H9 (cell line): ENCODE measurements around the gene KREMEN1. TPM values are rescaled to one million over a fixed set of nuclear protein-coding genes. Genes with fewer than 3 reads are reported as not detected.

Source experiments
- DNase-seq: peaks from one replicate; pipeline ENCODE4 v3.0.0-alpha.2; 2017
- H2AFZ ChIP-seq: one replicate; pipeline ENCODE4 v1.6.1; 2013; ENCODE audit warnings: mild to moderate bottlenecking, low read length, control low read depth, moderate library complexity
- H2AK5ac ChIP-seq: 2 replicates; pipeline ENCODE4 v1.6.1; 2013; ENCODE audit warnings: low read length, control low read depth, mixed read lengths; ENCODE audit not compliant: insufficient read length
- H2BK120ac ChIP-seq: one replicate; pipeline ENCODE4 v1.6.1; 2013; ENCODE audit warnings: low read depth, mild to moderate bottlenecking, low read length, control low read depth, inconsistent platforms; ENCODE audit not compliant: poor library complexity, severe bottlenecking
- H2BK12ac ChIP-seq: 2 replicates; pipeline ENCODE4 v1.6.1; 2013; ENCODE audit warnings: low read length, control low read depth, mixed read lengths, low read depth; ENCODE audit not compliant: insufficient read length
- H2BK15ac ChIP-seq: 2 replicates; pipeline ENCODE4 v1.6.1; 2013; ENCODE audit warnings: low read depth, low read length, control low read depth
- H2BK20ac ChIP-seq: one replicate; pipeline ENCODE4 v1.6.1; 2013; ENCODE audit warnings: low read depth, mild to moderate bottlenecking, low read length, control low read depth, inconsistent platforms; ENCODE audit not compliant: poor library complexity, severe bottlenecking
- H2BK5ac ChIP-seq: 2 replicates; pipeline ENCODE4 v1.6.1; 2013; ENCODE audit warnings: low read length, control low read depth, mixed read lengths; ENCODE audit not compliant: insufficient read length
- H3K14ac ChIP-seq: 2 replicates; pipeline ENCODE4 v1.6.1; 2013; ENCODE audit warnings: low read length, control low read depth; ENCODE audit not compliant: insufficient read depth
- H3K18ac ChIP-seq: 2 replicates; pipeline ENCODE4 v1.6.1; 2013; ENCODE audit warnings: low read depth, mild to moderate bottlenecking, mixed read lengths, low read length, control low read depth; ENCODE audit not compliant: insufficient read length
- H3K23ac ChIP-seq: 2 replicates; pipeline ENCODE4 v1.6.1; 2013; ENCODE audit warnings: low read length, control low read depth, mixed read lengths, low read depth; ENCODE audit not compliant: insufficient read length
- H3K23me2 ChIP-seq: 2 replicates; pipeline ENCODE4 v1.6.1; 2013; ENCODE audit warnings: low read depth, mild to moderate bottlenecking, mixed read lengths, low read length, control low read depth; ENCODE audit not compliant: insufficient read length, poor library complexity, severe bottlenecking
- H3K27ac ChIP-seq: 2 replicates; pipeline ENCODE4 v1.5.1; 2013; ENCODE audit warnings: low read length, control low read depth, mixed read lengths, low read depth; ENCODE audit not compliant: insufficient read length
- H3K27me3 ChIP-seq: 2 replicates; pipeline ENCODE4 v1.6.1; 2013; ENCODE audit warnings: low read length, control low read depth, inconsistent platforms; ENCODE audit not compliant: insufficient read depth
- H3K4ac ChIP-seq: 2 replicates; pipeline ENCODE4 v1.6.1; 2013; ENCODE audit warnings: low read depth, mild to moderate bottlenecking, control low read depth, inconsistent platforms, low read length, moderate library complexity
- H3K4me1 ChIP-seq: 2 replicates; pipeline ENCODE4 v1.6.1; 2013; ENCODE audit warnings: low read length, control low read depth, inconsistent platforms; ENCODE audit not compliant: insufficient read depth
- H3K4me2 ChIP-seq: 2 replicates; pipeline ENCODE4 v1.6.1; 2013; ENCODE audit warnings: low read length, control low read depth, mixed read lengths; ENCODE audit not compliant: insufficient read length, insufficient read depth
- H3K56ac ChIP-seq: 2 replicates; pipeline ENCODE4 v1.6.1; 2013; ENCODE audit warnings: low read depth, mild to moderate bottlenecking, mixed read lengths, low read length, control low read depth; ENCODE audit not compliant: insufficient read length
- H3K79me1 ChIP-seq: 2 replicates; pipeline ENCODE4 v1.6.1; 2013; ENCODE audit warnings: low read depth, mild to moderate bottlenecking, moderate library complexity, low read length, control low read depth, inconsistent platforms; ENCODE audit not compliant: insufficient read depth, poor library complexity, severe bottlenecking
- H3K79me2 ChIP-seq: 2 replicates; pipeline ENCODE4 v1.6.1; 2013; ENCODE audit warnings: low read length, control low read depth, inconsistent platforms; ENCODE audit not compliant: insufficient read depth
- H3K9ac ChIP-seq: 2 replicates; pipeline ENCODE4 v1.6.1; 2013; ENCODE audit warnings: low read length, control low read depth, mixed read lengths; ENCODE audit not compliant: insufficient read length; ENCODE audit errors: extremely low read depth
- H3K9me3 ChIP-seq: one replicate; pipeline ENCODE4 v1.6.1; 2013; ENCODE audit warnings: low read depth, low read length, inconsistent platforms; ENCODE audit not compliant: control insufficient read depth
- H3T11ph ChIP-seq: one replicate; pipeline ENCODE4 v1.6.1; 2013; ENCODE audit warnings: mild to moderate bottlenecking, low read length, control low read depth, inconsistent platforms
- H4K20me1 ChIP-seq: one replicate; pipeline ENCODE4 v1.6.1; 2013; ENCODE audit not compliant: control insufficient read depth, insufficient read length, insufficient read depth
- H4K5ac ChIP-seq: 2 replicates; pipeline ENCODE4 v1.6.1; 2013; ENCODE audit warnings: low read depth, mild to moderate bottlenecking, mixed read lengths, low read length, control low read depth; ENCODE audit not compliant: insufficient read length
- H4K8ac ChIP-seq: replicated peaks from 2 replicates; pipeline ENCODE4 v1.6.1; 2013; ENCODE audit warnings: low read length, control low read depth, mixed read lengths, low read depth; ENCODE audit not compliant: insufficient read length
- H4K91ac ChIP-seq: 2 replicates; pipeline ENCODE4 v1.6.1; 2013; ENCODE audit warnings: low read depth, mild to moderate bottlenecking, moderate library complexity, mixed read lengths, low read length, control low read depth; ENCODE audit not compliant: insufficient read length
- H3K27ac Mint-ChIP-seq, 3 experiments: 2 replicates in 2 of 3; 3 replicates in 1 of 3; pipeline ENCODE4 v1.8.0; 2020 to 2021; ENCODE audit warnings: mixed read lengths in 3 of 3, mild to moderate bottlenecking in 1 of 3, moderate library complexity in 1 of 3
- H3K27me3 Mint-ChIP-seq: 2 replicates; pipeline ENCODE4 v1.8.0; 2021; ENCODE audit warnings: low read depth, mild to moderate bottlenecking, moderate library complexity, mixed read lengths
- H3K36me3 Mint-ChIP-seq, 3 experiments: 2 replicates in 2 of 3; 3 replicates in 1 of 3; pipeline ENCODE4 v1.8.0; 2020 to 2021; ENCODE audit warnings: low read depth in 3 of 3, mixed read lengths in 3 of 3; ENCODE audit not compliant: insufficient read depth in 1 of 3
- H3K4me1 Mint-ChIP-seq, 2 experiments: 2 replicates each; pipeline ENCODE4 v1.8.0; 2020; ENCODE audit warnings: mixed read lengths in 2 of 2
- H3K4me3 Mint-ChIP-seq, 2 experiments: 2 replicates in 1 of 2; 3 replicates in 1 of 2; pipeline ENCODE4 v1.8.0; 2020 to 2021; ENCODE audit warnings: mild to moderate bottlenecking in 2 of 2, mixed read lengths in 2 of 2, moderate library complexity in 1 of 2
- H3K9me3 Mint-ChIP-seq, 2 experiments: 2 replicates in 1 of 2; 3 replicates in 1 of 2; pipeline ENCODE4 v1.8.0; 2020; ENCODE audit warnings: mild to moderate bottlenecking in 2 of 2, mixed read lengths in 2 of 2, moderate library complexity in 1 of 2
- WGBS: extraction: QIAGEN DNeasy Blood & Tissue Kit; methylation state at CpG from one replicate; pipeline ENCODE4 v1.1.7; 2013; ENCODE audit warnings: missing lambda C conversion rate, low lambda C conversion rate, mixed read lengths; ENCODE audit not compliant: insufficient read length; ENCODE audit errors: extremely low coverage; 5-methylcytosine and 5-hydroxymethylcytosine counted together
- total RNA-seq: library from RNA; stranded (reverse); gene quantifications from 2 replicates; pipeline ENCODE4 v1.2.1, GENCODE V29; 2021
- TF ChIP-seq, protein P1 (sequence below): fragments of 200-600 bp; sonication (generic); conservative IDR thresholded peaks from 3 replicates; pipeline ENCODE4 v1.8.0; 2021; ENCODE audit warnings: antibody characterized with exemption, mild to moderate bottlenecking

The KREMEN1 gene
- total RNA-seq, 1 experiment from 2014 or later = 2.4 TPM

GRCh38 chr22:29194184-29194583 lies 121.3 kb downstream of the KREMEN1 start:
- no peak overlapping the region for H3K23ac ChIP-seq
- H3K9me3 ChIP-seq = no peaks in the 10 kb centered on the region
- H3K4me1 ChIP-seq = no peaks in the 10 kb centered on the region
- H3K23me2 ChIP-seq = no peaks in the 10 kb centered on the region
- H2BK20ac ChIP-seq = no peak overlapping the region
- H4K8ac ChIP-seq = no peak overlapping the region
- H4K5ac ChIP-seq = no peak overlapping the region
- H3K14ac ChIP-seq = no peak overlapping the region
- H2BK5ac ChIP-seq = no peak overlapping the region
- no peak overlapping the region for H3K27ac ChIP-seq
- no peak overlapping the region for H3K18ac ChIP-seq
- H2BK120ac ChIP-seq = no peak overlapping the region
- H3K4me2 ChIP-seq = no peak overlapping the region
- H2AK5ac ChIP-seq = no peak overlapping the region
- no peaks in the 10 kb centered on the region for H3K27me3 ChIP-seq
- no peak overlapping the region for H3K4me3 Mint-ChIP-seq
- H2AFZ ChIP-seq = no peak overlapping the region
- TF ChIP-seq, protein P1, sequence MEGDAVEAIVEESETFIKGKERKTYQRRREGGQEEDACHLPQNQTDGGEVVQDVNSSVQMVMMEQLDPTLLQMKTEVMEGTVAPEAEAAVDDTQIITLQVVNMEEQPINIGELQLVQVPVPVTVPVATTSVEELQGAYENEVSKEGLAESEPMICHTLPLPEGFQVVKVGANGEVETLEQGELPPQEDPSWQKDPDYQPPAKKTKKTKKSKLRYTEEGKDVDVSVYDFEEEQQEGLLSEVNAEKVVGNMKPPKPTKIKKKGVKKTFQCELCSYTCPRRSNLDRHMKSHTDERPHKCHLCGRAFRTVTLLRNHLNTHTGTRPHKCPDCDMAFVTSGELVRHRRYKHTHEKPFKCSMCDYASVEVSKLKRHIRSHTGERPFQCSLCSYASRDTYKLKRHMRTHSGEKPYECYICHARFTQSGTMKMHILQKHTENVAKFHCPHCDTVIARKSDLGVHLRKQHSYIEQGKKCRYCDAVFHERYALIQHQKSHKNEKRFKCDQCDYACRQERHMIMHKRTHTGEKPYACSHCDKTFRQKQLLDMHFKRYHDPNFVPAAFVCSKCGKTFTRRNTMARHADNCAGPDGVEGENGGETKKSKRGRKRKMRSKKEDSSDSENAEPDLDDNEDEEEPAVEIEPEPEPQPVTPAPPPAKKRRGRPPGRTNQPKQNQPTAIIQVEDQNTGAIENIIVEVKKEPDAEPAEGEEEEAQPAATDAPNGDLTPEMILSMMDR = peak; percentile 61
- no peaks in the 10 kb centered on the region for H3K79me2 ChIP-seq
- H3T11ph ChIP-seq = no peak overlapping the region
- no peak overlapping the region for H3K27ac Mint-ChIP-seq
- no peak overlapping the region for H3K56ac ChIP-seq
- no peak for DNase-seq
- peaks cover 2% of the 10 kb centered on the region for H3K27me3 Mint-ChIP-seq
- peaks cover 0 to 3% (median 3%) of the 10 kb centered on the region in 3 experiments; a peak in 3 of 7 replicates for H3K36me3 Mint-ChIP-seq
- H3K79me1 ChIP-seq = no peaks in the 10 kb centered on the region
- no peak overlapping the region for H4K91ac ChIP-seq
- WGBS = no CpG with 5 or more reads among the region's 2 CpGs
- no peak overlapping the region for H2BK12ac ChIP-seq
- H4K20me1 ChIP-seq = no peaks in the 10 kb centered on the region
- H2BK15ac ChIP-seq = no peak overlapping the region
- no peak overlapping the region for H3K9ac ChIP-seq
- H3K4ac ChIP-seq = no peak overlapping the region
- peaks cover 0 to 6% of the 10 kb centered on the region in 2 experiments; a peak in 3 of 4 replicates for H3K4me1 Mint-ChIP-seq
- peaks cover 2% of the 10 kb centered on the region in 2 experiments; a peak in 3 of 5 replicates for H3K9me3 Mint-ChIP-seq
